HK-2 (cell line): ENCODE measurements around the gene COQ8B.

Source experiments
- DNase-seq: peaks from one replicate; pipeline ENCODE4 v3.0.0-alpha.2; 2018; ENCODE audit not compliant: unreplicated experiment

The COQ8B gene

DNA sequence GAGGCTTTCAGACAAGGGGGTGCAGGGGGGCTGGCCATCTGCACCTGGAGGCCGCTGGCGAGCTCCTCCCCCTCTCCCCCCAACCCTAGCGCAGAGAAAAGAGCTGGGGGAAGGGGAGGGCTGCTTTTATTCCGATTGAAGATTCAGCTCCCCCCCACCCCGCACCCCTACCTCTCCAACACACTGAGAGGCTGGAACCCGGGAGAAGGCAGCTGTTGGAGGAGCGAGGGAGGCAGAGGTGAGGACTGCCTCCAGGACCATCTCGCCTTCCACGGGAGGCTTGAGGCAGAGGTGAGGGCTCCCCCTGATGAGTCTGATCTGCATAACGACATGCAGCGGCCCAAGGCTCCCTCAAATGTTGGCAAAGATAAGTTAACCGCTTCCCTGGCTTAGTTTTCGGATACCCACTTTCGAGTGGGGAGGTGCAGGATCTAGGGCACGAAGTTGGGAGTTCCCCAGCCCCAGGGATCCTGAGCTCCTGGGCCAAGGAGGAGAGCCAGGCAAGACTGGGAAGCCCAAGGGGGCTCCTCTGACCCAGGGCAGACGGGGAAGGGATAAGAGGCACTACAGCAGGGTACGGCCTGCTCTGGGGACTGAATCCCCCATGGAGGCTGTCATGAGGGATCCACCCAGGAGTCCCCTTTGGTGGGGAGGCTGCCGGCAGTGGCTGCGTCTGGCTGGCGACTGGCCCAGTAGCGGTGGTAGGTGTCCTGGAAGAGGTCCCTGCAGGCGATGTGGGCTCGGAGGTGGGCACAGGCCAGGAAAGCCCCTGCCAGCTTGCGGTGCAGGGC is 25.1 kb downstream of the COQ8B start:
- DNase-seq: no peak

DNA sequence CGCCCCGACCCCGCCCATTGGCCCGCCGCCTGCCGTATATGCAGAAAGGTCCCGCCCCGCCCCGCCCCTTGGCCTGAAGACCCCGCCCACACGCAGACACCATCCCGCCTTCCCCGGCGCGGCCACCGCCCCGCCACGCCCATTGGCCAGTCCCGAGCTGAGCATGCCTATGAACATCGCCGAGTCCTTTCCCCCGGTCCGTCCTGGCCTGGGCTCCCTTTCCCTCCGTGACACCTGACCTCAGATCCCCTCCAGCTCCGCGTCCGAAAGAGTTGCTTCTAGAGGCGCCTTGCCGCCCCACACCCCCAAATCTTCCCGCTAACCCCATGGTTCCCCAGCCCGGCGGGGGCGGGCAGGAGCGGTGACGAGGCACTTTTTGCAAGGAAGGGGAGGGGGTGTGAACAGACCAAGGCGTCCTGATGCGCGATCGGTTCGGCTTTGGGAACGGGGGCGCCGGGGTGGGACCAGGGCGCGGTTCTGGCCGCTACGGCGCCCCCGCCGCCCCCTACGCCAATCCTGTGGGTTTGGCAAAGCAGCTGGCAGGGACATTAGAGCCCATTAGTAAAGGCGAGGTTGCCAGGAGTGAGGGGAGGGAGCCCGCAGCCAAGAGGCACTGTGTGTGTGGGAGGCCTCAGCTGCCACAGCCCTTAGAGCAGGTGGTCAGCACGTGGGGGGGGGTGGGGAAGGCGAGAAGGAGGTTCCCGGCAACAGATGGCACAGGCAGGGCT is 25.8 kb downstream of the COQ8B start:
- peak; percentile 97 for DNase-seq

DNA sequence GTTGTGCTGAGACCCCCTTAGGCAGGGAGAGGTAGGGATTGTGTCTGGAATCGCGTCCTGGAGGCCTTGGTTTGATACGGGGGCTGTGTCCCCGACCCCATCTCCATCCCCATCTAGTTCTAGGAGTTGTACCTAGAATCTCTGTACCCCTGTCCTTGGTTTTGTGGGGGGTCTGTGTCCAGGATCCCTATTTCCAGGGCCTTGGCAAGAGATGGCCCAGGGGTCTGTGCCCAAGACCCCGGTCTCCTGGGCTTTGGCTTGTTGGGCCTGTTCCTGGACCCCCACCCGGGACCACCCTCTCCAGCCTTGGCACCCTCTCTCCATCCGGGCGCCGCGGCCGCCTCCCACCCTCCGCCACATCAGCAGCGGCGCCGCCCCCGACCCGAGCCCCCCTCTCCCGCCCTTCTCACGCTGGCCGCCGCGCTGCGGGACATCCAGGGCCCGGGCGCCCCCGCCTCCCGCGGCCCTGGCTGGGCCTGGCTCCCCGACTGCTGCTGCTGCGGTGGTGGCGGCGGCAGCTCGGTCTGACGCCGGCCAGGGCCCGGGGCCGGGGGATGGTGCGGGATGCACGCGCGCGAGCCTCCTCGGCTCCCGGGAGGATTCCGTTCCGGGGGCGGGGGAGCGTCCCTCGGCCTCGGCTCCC is 26.5 kb downstream of the COQ8B start, which contains the start of gene NUMBL:
Gene NUMBL, minus strand, starts transcription at position 602 of the 643 bp plus-strand sequence. Its CDS starts 168 bp downstream, at position 434.
- no peak for DNase-seq

DNA sequence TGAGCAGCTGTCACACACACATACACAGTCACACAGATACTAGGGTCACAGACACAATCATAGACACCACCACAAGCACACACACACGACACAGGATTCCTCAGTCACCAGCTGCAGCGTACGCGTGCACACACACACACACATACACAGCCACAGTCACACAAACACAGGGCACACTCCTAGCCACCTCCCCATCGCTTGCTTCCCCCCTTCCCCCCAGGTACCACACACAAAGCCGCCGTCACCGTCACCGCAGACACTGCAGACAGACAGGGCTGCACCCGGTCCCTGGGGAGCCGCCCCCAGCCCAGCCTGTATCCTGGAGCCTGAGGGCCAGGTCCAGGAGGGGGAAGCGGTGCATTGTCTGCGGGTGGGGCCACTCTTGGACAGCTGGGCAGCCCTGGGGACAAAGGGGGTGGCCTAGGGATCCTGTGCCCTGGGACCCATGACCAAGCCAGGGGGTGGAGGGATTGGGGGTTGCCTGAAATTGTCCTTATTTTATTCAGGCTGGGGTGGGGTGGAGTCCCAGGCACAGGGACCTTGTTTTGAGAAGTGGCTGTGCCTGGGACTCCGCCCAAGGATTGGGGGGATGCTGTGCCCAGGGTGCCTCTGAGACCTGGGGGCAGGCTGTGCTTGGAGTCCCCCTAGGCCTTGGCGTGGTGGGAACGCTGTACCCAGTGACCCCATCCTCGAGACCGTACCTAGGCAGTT is 27.2 kb downstream of the COQ8B start:
- DNase-seq: no peak

DNA sequence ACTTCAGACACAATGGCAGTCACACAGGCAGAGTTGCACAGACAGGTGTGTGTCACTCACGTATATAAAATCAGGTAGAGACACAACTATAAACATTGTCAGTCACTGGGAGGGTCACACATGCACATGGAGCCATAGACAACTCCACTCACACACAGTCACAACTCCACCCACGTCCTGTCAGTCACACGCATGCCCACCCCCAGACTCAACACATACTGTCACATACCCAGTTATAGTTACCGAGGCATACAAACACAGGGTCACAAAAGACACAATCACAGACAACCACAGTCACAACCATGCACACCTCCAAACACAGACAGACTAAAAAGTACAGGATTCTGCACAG is 27.7 kb downstream of the COQ8B start:
- no peak for DNase-seq

DNA sequence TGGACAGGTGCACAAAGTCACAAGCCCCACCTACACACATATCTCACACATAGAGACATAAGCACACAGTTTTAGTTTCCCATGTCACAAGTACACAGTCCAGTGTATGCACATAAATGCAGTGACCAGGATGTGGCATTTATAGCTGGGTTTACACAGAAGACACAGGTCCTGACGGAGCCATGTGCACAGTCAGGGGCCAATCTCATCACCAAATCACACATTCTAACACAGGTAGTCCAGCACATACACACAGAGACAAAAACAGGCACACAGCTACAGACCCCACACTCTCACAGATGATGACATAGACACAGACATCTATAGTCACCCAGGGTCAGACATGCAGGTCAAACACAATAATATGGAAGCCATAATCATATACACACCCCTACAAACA is 28.4 kb downstream of the COQ8B start:
- DNase-seq: no peak

DNA sequence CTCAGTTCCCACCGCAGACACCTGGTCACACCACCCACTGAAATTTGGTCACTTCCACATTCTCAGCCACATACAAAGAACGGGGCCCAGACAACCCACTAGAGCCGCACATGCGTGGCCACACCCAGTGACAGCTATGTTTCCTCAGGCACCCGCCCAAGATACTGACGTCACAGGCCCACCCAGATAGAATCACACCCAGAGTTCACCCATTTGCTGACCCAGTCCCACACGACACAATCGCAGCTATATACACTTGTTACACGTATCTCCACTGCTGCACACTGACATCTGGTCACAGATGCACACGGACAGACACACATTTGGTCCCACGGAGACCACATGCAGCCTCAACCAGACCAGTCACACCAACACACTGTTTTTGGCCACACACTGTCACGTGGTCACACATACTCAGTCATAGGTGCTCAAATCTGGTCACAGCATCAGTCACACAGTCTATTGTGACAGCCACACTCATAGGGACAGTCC is 29.1 kb downstream of the COQ8B start:
- DNase-seq: no peak

DNA sequence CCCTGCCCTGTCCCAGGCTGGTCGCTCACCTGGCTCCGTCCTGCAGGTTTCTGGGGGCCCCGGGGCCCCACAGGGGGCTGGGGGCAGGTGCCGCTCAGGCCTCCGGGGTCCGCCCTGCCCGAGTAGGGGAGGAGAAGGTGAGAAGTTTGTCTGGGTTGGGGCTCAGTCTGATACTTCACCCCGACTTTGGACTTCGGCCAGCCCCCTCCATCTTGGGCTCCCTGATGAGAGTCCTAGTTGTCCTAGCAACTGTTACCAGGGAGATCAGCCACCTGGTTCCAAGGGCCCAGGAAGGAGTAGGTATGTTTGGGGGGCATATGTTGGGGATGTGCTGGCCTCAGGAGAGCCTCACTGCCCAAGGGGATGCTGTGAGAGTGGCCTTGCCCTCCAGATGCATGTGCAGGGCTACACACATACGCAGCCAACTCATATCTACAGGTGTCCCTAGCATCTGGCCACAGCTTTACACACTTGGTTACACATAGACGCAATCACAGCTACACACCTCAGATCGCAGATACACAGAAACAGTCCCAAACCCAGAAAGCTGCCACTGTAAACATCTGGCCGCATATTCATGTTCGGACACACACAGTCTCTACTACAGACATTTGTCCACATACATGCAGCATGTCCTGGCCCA is 29.7 kb downstream of the COQ8B start:
- no peak for DNase-seq

DNA sequence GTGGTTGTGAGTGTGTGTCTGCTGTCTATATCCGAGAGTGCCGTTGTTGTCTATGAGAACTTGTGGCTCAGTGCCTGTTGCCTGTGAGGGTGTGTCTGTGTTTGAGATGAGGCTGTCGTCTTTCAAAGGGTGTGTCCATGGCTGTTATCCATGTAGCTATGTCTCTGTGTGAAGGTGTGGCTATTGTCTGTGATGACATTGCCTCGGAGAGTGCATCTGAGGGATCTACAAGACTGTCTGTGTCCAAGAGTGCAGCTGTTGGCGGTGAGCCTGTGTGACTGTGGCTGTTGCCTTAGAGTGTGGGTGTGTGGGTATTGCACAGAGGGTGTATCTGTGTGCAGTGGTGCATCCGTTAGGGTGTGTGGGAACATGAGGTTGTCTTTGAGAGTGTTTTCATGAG is 31.1 kb downstream of the COQ8B start:
- DNase-seq: no peak

DNA sequence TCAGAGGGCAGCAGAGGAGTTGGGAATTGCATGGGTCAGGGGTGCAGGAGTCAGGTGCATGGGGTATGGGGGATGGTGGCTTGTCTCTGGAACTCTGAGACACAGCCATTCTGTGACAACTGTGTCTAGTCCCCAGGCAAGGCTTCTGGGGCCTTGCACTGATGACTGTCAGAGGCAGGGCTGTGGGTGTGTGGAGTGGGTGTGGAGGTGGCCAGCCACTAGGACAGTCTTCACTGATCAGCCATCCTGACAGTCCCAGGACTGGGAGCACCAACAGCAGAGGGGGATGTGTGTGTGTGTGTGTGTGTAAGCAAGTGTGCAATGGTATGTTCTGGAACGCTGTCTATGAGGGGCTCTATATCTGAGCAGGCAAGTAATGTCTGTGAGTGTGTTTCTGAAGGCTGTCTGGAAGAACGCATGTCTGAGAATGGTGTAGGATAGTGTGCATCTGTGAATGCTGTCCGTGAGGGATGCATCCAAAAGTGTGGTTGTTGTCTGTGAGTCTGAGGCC is 31.6 kb downstream of the COQ8B start:
- DNase-seq: no peak

DNA sequence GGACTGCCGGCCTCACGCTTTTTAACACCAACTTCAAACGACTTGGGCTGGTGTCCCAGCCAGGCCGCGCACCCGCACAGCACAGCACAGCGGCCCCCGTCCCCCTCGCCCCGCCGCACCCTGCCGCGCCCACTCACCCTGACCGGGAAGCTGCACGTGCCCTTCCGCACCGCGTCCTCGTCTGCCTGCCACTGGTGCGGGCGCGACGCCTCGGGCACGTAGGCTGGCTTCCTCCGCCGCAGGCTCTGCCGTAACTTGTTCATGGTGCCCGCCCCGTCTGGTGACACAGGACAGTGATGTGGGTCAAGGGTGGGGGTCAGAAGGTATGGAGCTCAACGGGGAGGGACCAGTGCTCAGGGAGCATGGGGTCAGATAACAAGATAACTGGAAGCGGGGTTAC is 32.4 kb downstream of the COQ8B start:
- DNase-seq: no peak

DNA sequence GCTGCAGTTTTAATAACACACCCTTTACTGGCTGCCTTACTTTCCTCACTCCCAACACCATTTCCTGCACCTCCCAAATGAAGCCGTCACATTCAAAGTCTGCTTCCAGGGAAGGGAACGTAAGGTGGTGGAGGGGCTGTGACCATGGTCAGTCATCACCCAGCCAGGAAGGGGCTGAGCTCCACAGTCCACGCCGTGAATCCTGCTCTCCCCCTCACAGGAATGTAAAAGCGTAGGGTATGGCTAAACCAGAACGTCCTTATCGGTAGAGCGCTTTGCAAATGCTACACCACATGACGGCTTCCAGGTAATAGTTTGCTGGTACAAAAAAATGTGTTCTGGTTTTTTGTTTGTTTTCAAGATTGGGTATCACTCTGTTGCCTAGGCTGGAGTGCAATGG is 33.2 kb downstream of the COQ8B start:
- no peak for DNase-seq

DNA sequence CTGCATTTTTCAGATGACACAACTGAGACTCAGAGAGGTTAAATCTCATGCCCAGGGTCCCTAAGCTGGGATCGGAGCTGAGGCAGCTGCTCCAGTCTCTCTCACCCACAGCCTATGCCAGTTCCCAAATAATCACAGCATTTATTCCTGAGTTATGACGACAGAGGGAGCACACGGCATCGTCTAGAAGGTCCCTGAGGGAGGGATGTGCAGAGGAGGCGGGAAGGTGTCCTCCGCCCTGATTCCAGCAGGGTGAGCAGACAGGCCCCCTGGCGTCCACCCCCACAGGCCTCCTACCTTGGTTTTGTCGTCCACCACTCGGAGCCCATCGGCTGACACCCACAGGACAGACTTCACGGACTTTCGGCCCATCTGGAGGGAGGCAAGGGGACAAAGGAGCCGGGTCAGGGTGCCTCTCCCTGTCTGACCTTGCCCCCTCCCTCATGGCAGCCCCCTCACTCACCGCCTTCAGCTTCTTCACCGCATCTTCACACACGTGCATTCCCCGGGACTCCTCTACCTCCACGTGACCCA is 34.2 kb downstream of the COQ8B start:
- no peak for DNase-seq

DNA sequence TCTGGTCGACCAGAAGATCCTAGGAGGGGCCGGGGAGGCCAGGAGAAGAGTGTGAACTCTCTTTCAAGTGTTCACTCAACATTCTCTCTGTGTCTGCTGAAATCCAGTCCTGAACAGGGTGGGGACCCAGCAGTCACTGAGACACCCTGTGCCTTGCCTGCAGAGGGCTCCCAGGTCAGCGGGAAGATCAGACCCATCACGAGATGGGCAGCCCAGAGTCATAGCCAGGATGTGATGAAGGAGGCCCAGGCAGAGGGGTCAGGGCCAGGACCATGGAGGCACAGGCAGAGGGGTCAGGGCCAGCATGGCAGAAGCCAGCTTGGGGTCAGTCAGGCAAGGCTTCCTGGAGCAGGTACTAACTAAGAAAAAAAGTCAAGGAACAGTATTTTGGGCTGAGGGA is 35.6 kb downstream of the COQ8B start:
- DNase-seq: no peak

DNA sequence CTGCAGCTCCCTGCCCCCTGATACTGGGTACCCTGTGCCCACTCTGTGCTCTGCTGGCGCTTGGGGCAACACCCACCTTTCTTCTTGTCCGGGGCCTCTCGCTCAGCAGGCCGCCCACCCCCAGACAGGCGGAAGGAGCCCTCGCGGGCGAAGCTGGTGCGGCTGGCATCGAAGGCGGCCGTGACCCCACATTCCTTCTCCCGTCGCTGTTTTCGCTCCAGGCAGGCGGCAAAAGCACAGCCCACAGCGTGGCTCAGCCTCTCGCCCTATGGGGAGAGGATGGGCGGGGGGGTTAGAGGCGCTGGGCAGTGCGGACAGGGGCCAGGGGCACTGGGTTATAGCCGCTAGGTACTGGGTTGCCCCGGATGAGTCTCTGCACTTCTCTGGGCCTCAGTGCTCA is 39.5 kb downstream of the COQ8B start:
- no peak for DNase-seq

DNA sequence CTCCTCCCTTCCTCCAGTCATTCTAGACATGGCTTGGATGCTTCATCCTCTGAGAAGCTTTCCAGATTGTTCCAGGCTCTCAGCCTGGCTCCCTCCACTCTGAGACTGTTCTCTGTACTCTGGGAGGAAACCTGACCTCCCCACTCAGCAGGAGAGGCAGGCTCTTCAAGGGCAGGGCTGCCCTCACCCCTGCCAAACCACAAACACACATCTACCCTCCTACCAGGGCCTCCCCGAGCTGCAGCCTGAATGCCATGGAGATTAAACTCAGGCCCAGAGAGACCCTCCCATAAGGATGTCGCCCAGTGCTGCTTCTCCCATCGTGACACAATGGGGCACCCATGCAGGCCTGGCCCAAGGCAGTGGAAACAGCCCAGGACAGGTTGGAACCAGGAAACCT is 42.4 kb downstream of the COQ8B start:
- DNase-seq: no peak

DNA sequence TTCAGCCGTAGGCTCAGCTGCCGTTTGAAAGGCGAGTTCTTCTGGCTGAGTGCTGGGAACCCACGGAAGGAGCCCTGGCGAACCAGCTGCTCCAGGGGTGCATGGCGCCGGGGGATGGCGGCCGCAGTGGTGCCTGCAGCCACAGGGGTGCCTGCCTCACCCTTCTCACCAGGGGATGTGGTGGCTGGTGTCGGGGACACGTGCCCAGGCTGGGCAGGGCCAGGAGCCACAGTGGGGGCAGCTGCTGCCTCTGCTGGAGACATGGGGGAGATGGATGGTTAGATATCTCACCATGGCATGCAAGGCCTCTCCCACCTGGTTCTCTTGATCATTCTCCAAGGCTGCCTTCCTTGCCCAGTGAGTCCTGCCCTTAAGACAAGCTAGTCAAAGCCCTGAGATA is 43.3 kb downstream of the COQ8B start:
- no peak for DNase-seq

DNA sequence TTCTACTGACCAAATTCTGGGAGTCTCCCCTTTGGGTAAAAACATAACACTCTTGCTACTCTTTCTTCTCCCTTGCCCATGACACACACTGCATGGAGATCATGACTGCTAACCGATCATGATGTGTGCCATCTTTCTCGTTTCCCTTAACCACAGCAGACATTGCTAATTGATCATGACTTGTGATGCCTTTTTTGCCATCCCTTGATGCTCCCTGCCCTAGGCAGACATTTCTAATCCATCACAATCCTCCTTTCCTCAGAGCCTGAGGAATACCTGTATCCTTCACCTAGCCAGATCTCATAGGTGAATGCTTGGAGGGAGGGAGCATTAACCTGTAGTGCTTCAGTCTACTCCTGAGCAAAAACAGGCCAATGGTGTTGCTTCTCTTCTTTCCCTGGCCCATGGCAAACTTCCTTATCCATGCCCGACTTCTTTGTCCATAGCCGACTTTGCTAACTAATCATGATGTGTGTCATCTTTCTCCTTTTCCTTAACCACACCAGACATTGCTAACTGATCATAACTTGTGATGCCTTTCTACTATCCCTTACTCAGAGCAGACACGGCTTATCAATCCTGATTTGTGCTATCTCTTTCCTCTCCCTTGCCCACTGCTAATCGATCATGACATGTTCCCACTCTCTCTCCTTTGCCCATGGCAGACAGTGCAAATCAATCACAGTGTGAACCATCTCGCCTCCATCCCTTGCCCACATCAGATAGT is 44.0 kb downstream of the COQ8B start:
- no peak for DNase-seq

DNA sequence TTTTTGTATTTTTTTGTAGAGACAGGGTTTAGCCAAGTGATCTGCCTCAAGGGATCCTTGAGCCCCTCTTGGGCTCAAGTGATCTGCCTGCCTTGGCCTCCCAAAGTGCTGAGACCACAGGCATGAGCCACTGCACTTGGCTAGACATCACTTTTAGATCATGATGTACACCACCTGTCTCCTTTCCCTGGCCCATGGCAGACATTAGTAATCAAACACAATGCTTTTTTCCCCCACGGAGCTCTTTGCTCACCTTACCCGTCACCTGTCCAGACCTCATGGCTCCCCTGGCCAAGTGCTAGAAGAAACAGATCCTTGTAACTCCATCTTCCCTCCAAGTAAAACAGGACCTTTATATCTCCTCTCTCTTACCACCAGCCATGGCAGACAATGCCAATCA is 44.6 kb downstream of the COQ8B start:
- no peak for DNase-seq

DNA sequence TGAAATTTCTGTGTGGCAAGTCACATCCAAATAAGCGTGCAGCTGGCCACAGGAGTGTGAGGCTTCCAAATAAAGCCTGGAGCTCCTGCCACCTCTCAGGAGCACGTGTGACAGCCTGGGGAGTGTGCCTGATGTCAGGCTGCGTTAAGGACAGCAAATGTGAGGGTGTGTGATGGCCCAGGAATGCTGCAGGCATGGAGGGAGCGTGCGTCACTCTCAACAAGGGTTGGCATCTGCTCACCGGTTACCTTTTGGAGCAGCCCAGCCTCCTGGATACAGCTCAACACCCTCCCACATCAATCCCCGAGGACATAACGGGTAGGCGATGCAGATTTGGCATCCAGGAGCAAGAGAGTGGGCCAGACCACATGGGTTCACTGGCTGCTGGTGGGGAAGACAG is 45.3 kb downstream of the COQ8B start:
- no peak for DNase-seq
